NCI-H748 treated with DMSO at 0.1 percent for 48 hours (cell line): ENCODE measurements around the gene ARHGEF28.

Source experiments
- DNase-seq: peaks from one replicate; lab custom pipeline; 2025; lab: John Stamatoyannopoulos, UW

The ARHGEF28 gene

DNA sequence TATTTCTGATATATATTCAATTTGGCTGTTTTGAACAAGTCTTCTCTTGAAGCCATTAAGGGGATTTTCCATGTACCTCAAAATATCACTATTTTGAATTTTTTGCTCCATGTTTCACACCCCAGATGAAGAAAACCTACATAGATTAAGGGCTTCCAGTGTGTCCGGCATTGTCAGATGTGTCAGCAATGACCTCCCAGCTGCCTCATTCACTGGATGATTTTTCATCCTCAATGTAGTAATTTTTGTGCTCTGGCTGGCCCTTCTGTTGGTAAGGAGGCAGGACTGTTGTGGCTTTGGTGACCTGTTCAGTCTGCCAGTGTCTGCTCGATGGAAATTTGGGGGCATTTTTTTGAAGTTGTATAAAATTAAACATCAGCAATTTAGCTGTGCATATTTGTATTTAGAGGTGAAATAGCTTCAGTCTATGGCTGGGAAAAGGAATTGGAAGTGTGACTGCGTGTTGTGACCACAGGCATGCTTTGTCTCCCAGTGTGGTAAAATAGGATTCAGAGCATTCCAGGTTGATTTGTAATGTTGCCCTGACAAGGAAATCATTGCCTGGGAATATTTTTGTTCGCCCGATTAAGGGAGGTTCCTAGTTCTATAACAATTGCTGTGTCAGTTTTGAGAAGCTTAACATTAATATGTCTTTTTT lies 312.4 kb downstream of the ARHGEF28 start:
- no peak for DNase-seq

DNA sequence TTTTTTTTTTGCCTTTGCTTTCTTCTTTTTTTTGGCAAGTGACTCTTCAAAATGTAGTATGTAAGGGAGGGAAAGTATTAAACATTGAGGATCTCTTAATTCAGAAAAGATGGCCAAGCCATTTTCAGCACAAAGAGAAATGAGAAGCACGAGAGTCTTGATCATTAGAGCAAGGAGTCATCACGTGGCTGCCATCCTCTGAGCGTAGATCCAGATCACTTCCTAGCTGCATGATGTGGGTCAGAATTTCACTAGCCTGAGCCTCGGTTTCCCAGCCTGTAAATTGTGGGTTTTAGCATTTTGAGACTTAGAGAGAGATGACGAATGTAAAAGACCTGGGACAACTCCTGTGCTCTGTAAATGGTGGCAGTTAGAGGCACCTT lies 312.9 kb downstream of the ARHGEF28 start:
- DNase-seq, result no peak

DNA sequence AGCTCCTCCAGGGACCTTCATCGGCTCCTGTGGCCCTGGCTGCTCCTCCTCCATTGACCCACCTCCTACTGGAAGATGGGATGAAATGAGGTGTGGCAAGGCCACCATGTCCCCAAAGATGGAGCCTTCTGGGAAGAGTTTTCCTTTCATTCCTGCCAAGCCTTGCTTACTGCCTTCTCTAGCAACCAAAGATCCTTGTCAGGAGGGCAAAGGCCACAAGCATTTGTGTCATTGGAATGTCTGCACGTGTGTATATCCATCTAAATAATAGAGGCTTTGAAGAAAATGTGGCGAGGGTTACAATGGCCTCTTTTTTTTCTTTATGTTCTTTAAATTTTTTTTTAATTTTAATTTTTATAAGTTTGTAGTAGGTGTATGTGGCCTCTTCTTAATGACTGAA lies 313.6 kb downstream of the ARHGEF28 start:
- DNase-seq, result no peak

DNA sequence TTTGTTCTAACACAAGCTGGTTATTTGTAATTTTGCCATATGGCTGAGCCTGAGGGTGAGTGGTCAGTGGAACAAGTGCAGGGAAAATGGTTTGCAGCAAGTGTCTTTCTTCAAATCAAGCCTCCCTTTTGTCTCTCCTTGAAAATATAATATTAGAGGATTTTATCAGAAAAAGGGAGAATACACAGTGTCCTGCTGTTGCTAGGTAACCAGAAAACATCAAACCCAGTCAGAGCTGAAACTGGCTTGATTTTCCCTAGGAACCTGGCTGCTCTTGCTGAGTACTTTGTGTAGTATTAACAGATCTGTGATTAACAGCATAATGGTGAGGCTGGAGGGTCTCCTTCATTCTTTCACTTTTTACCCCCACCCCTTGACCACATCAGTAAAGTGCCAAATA lies 314.0 kb downstream of the ARHGEF28 start:
- no peak for DNase-seq

- DNase-seq, result no peak
These were observed 314.8 kb downstream of the ARHGEF28 start for GRCh38 chr5:73940801-73941200.

GRCh38 chr5:73942783-73943182 lies 316.8 kb downstream of the ARHGEF28 start:
- DNase-seq, result no peak

GRCh38 chr5:73943397-73943796 lies 317.4 kb downstream of the ARHGEF28 start:
- DNase-seq, result no peak

DNA sequence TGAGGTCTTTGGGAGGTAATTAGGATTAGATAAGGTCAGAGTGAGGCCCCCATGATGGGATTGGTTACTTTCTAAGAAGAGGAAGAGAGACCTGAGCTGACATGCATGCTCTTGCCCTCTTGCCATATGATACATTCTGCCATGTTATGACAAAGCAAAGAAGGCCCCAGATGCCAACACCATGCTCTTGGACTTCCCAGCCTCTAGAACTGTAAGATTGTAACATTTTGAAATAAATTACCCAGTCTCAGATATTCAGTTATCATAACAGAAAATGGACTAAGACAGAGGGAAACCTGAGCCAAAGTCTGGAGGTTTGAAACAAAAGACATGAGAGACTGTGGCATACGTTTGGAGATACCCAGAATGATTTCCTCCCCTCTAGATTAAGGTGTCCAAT lies 318.6 kb downstream of the ARHGEF28 start:
- no peak for DNase-seq

GRCh38 chr5:73945505-73945904 lies 319.5 kb downstream of the ARHGEF28 start:
- DNase-seq, result no peak

- no peak for DNase-seq
These were observed 320.3 kb downstream of the ARHGEF28 start for GRCh38 chr5:73946278-73946677.

DNA sequence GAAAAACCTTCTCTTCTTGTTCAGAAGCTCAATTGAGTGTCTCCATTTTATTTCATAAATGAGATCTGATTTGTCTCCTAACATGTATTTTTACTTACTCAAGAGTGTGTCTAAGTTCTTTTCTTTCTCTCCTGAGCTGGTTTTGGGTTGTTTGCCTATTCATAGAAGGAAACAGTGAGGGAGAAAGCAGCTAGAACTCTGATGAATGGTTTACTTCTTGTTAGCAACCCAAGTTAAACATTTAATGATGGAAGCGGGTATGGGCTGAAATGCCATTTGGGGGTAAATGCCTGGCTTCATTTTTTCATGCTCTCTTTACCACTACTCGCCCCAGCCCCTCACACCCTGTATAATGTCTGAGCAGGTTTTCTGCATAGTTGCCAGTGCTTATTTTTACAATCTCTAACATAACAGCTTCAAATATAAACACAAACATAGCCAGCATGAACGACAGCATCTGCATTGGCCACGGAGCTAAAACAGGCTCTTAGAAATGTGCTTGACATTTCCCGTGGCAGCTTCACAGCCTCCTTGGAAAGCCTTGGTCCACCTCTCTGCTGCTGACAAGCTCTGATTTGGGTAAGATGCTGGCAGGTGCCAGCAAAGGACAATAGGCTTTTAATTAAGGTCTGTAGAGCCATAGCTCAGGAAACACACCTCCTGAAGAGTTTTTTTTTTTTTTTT lies 321.1 kb downstream of the ARHGEF28 start:
- peak; percentile 43 for DNase-seq

- DNase-seq, result peak; percentile 91
These were observed 322.1 kb downstream of the ARHGEF28 start for GRCh38 chr5:73947906-73948640.

DNA sequence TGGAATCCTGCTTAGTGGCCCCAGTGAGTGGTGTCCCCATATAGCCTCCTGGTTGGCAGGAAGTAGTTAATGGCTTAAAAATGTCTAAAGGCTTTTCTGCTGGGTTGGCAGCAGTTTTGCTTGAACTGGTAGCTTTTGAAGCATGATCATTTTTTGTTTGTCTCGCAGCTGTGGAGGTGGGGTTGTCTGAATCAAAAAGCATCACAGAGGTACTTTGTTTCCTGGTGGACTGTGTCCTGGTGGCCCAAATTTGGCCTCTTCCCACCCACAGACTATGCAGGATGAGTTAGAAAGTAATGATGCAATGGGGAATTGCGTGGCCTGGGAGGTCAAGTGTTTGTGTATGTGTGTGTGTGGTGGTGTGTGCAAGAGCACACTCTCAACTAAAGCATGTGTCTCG lies 322.7 kb downstream of the ARHGEF28 start:
- no peak for DNase-seq

DNA sequence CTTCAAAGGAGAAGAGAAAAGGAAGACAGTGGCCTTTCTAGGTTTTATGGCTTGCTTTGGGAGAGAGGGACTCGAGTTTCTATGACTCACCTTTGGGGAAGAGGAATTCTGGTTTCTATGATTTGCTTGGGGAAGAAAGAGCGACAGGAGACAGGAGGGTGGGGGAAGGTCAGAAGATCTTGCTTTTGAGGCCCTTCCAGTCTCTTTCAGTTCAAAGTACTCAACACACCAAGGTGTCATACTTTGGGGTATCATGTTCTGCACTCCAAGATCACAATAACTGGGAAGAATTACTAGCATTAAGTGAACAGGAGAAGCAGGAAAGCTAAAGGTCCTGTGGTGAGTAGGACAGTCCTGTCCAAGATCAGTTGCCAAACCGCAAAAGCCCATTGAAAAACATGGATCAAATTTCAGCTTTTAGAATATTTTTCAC lies 324.5 kb downstream of the ARHGEF28 start:
- no peak for DNase-seq

- DNase-seq, result no peak
These were observed 325.0 kb downstream of the ARHGEF28 start for GRCh38 chr5:73950912-73951430.

DNA sequence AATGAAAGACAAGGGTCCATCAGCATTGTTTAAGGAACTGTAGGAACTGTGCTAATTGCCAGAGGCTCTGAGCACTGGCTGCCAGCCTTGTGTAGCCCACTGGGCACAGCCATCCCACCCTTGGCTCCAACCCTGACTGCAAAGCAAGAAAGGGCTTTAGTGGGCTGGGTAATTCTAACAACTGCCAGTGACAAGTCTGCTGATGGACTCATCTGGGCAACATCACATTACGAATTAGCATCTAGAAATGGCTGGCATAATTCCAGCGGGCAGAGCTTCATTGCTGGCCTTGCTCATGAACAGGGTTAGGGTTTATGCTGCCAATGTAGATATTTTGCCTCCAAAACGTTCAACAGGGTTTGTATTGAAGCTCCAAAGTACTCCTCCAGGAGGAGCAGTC lies 326.9 kb downstream of the ARHGEF28 start:
- no peak for DNase-seq

DNA sequence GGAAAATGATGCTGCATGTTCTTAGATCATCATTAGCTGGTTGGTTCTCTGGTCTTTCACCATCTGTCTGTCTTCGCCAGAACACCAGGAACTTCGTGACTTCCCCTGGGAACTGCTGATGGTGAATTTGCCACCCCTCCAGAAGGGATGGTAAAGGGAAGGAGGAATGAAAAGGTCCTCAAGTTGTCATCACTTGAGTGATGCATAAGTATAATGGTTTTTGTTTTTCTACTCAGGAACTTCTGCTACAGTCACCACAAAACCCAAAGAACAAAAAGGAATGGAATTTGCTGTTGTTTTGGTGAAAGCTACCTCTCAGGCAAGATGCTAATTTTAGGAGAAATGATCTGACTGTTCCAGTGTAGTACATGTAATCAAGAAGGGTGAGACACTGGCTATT lies 328.4 kb downstream of the ARHGEF28 start:
- DNase-seq, result no peak

DNA sequence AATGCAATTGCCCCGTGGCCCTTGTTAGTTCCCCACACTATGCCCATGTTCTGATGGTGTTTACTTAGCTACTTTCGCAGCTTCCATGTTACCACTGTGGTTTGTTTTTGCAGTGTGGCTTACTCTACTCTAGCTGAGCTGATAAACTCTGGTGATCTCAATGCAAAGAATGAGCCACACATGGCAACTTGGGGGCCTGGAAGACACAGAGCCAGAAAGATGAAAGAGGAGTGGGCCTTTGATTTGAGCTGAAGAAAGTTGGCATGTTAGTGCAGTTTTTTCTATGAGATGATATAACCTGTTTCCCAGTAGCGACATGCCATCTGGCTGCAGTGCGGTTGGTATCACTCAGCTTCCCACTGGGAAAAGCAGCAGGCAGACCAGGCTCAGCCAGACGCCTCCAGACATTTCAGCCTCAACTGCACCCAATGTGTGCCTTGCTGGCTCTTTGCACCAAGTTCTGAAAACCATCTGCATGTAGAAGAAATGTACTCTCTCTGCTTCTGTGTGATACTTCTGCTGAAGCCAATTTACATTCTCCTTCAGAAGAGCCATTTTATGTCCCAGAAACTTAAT lies 329.4 kb downstream of the ARHGEF28 start:
- DNase-seq, result no peak

- no peak for DNase-seq
These were observed 331.5 kb downstream of the ARHGEF28 start for GRCh38 chr5:73957397-73958001.

DNA sequence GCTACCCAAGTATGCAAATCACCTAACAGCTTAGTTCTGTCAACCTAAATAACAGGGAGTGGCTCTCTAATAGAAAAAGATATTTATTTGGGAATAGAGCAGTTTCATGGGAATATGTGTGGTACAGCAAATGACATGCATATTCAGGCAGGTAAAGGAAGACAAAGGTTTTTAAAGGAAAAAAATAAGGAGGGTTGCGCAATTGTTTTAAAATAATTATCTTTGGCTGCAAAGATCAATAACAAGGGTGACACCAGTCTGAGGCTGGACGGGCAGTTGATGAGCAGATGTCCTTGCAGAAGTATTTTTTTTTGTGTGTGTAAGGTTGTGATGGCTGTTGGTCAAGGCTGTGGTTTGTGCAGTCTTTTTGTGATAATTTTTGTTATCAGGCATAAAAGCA lies 332.0 kb downstream of the ARHGEF28 start:
- DNase-seq, result no peak

- no peak for DNase-seq
These were observed 334.0 kb downstream of the ARHGEF28 start for GRCh38 chr5:73960023-73960422.

DNA sequence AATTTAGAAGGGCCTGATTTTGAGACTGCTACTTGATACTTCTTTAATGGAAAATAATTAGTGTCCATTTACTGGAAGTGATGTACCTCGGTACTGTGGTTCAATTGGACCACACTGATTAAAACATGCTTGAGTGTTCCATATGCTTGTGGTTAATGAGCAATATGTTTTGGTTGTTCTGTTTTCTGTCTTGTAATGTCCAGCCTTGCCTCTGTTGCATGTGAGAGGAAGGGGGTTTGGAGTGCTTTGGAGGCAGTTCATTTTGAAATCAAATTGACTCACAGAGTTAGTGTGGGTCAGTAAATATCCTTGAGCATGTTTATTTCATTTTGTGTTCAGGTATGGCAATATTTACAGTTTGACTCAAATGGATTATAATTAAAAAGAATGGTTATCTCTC lies 334.4 kb downstream of the ARHGEF28 start:
- DNase-seq, result no peak
